PFSK-1 (cell line): ENCODE results near the gene PPFIBP1.

Experiments
- POLR2AphosphoS5 ChIP-seq: IDR thresholded peaks from 2 replicates; pipeline ENCODE4 v1.6.1; 2012; ENCODE audit warnings: low read depth, mild to moderate bottlenecking, control low read depth, low read length, moderate library complexity
- REST ChIP-seq, 2 experiments: IDR thresholded peaks; 2 replicates each; pipeline versions ENCODE4 v1.6.1 to v1.8.0; 2011 to 2012; ENCODE audit warnings: low read depth in 2 of 2, low read length in 2 of 2, control low read depth in 1 of 2, inconsistent platforms in 1 of 2, mild to moderate bottlenecking in 1 of 2, moderate library complexity in 1 of 2; ENCODE audit not compliant: insufficient read depth in 1 of 2
- SIN3A ChIP-seq: IDR thresholded peaks from 2 replicates; pipeline ENCODE4 v1.6.1; 2012; ENCODE audit warnings: mild to moderate bottlenecking, low read length, moderate library complexity, borderline replicate concordance; ENCODE audit not compliant: insufficient read depth
- TAF1 ChIP-seq: IDR thresholded peaks from 2 replicates; pipeline ENCODE4 v1.6.1; 2012; ENCODE audit warnings: low read length, control low read depth, borderline replicate concordance; ENCODE audit not compliant: insufficient read depth

DNA sequence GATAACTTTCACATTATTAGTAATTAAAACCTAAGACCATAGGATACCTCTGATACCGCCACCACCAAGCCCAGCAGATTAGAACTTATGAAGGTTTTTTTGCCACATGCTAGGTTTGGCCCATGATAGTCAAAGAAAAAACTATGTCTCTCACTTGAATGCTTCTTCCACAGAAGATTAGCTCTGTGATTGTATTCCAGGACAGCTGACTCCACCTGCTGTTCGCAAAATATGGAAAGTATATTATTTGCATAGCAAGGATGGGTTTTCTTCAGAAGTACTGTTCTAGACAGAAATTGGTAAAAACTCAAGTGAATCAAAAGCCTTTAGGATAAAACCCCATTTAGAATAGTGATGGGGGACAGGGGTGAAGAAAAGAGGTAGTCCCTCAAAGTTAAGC, 42.2 kb downstream of the PPFIBP1 start:
- TF ChIP-seq POLR2AphosphoS5: no peak
- TF ChIP-seq REST (IDR thresholded peaks at IDR 0.05; ENCODE audit: insufficient read depth in 1 of 2, low read depth in 2 of 2, low read length in 2 of 2): no peak
- no peak for TF ChIP-seq TAF1
- no peak for TF ChIP-seq SIN3A
